Uterus (tissue), 2 donors: ENCODE results near the gene RNGTT.

Source experiments
- CTCF ChIP-seq, 4 experiments: fragments of 200-600 bp in 2 of 4; fragments of 450-650 bp in 2 of 4; sonication (generic) in 2 of 4; IDR thresholded peaks; one replicate each; pipeline ENCODE4 v1.5.1; 2016 to 2019; ENCODE audit warnings: antibody characterized with exemption in 4 of 4, mild to moderate bottlenecking in 2 of 4, moderate library complexity in 1 of 4
- POLR2A ChIP-seq, 2 donors: fragments of 450-650 bp; IDR thresholded peaks; one replicate each; pipeline ENCODE4 v1.6.1; 2016; ENCODE audit warnings: antibody characterized with exemption in 2 of 2, mild to moderate bottlenecking in 1 of 2, moderate library complexity in 1 of 2

GRCh38 chr6:88623531-88623930 lies 339.9 kb downstream of the RNGTT start:
- no peak for TF ChIP-seq CTCF (IDR thresholded peaks at IDR 0.05)
- TF ChIP-seq POLR2A (IDR thresholded peaks at IDR 0.05) = no peak
